Measurements from ENCODE around the gene DNAJB12. TPM values are rescaled to one million over a fixed set of nuclear protein-coding genes. Genes with fewer than 3 reads are reported as not detected.
"Not testable (repeated sequence)": the region's sequence is repeated elsewhere in the genome, so short reads cannot be mapped to it uniquely, and the experiment has no call there.

The DNAJB12 gene
- 11.5 to 19.3 TPM (median 12.0 TPM) in 3 replicates for polyA plus RNA-seq
- 14.8 TPM for polyA plus RNA-seq (2011; ENCODE audit: low read depth)
- polyA plus RNA-seq (2011; cell fraction: cytosol; rRNA removed), result 11.5 and 14.9 TPM in 2 replicates
- polyA plus RNA-seq (2011; cell fraction: nucleus; rRNA removed), result 32.1 and 39.9 TPM in 2 replicates
- 16.2 and 23.3 TPM in 2 replicates for polyA plus RNA-seq (2012; ENCODE audit: low replicate concordance)
- polyA minus RNA-seq, result 11.2 to 31.7 TPM (median 11.8 TPM) in 3 replicates
- polyA minus RNA-seq (2011; cell fraction: cytosol; rRNA and poly(A)+ RNA removed), result 12.5 TPM
- polyA minus RNA-seq (2011; cell fraction: nucleus; rRNA and poly(A)+ RNA removed), result 19.3 and 20.3 TPM in 2 replicates

DNA sequence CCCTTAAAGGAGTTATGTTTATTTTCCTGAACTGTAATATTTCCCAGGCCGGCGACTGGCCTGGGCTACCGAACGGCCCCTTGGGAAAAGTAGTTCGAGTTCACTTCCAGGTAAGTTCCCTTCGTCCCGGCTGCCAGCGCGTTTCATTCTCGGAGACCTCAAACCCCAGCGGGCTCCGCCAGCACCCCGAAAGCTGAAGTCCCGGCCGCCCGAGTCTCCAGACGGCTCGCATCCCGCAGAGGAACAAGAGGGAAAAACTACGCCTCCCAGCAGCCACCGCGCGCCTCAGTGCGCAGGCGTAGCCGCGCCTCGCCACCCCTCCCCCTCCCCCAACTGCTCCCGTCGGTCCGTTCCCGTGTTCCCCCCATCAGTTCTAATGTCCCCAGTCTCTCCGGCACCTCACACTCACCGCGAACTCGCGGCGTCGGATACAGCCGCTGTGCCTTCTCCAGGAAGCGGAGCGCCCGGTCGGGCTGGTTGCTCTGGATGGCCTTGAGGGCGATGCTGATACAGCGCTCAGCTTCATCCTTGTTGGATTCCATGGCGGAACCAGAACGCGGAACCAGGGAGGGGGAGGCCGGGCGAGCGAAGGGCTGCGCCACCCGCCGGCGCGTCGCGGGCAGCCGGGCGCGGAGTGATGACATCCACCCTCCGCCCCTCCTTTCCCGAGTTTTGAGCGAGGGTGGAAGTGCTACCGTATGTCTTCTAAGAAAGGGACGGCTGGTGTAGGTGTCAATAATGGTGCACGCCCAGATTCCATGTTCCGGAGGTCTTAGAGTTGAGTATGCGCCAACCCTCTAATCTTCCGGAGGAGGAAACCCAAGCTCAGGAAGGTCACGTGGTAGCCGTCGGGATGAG lies at the start of gene DNAJB12:
Gene DNAJB12 (minus strand): TSS at position 564 of the 858 bp plus-strand sequence. CDS start 22 bp downstream, at position 542.
- peak within 1 kb of the TSS; percentile 98 for H3K27ac ChIP-seq (ENCODE audit: control insufficient read depth, insufficient read depth, low read length)
- H3K9me1 ChIP-seq (ENCODE audit: control insufficient read depth, extremely low read depth, insufficient read depth, low read length), result no peaks in the 10 kb centered on the region
- peaks cover 11% of the 10 kb centered on the region for H3K4me1 ChIP-seq (ENCODE audit: control insufficient read depth, extremely low read depth, insufficient read depth, low read length)
- H2AFZ ChIP-seq (ENCODE audit: control insufficient read depth, low read length), result peak within 1 kb of the TSS; percentile 97
- TF ChIP-seq, protein P1, sequence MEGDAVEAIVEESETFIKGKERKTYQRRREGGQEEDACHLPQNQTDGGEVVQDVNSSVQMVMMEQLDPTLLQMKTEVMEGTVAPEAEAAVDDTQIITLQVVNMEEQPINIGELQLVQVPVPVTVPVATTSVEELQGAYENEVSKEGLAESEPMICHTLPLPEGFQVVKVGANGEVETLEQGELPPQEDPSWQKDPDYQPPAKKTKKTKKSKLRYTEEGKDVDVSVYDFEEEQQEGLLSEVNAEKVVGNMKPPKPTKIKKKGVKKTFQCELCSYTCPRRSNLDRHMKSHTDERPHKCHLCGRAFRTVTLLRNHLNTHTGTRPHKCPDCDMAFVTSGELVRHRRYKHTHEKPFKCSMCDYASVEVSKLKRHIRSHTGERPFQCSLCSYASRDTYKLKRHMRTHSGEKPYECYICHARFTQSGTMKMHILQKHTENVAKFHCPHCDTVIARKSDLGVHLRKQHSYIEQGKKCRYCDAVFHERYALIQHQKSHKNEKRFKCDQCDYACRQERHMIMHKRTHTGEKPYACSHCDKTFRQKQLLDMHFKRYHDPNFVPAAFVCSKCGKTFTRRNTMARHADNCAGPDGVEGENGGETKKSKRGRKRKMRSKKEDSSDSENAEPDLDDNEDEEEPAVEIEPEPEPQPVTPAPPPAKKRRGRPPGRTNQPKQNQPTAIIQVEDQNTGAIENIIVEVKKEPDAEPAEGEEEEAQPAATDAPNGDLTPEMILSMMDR (optimal IDR thresholded peaks at IDR 0.05 in 1 of 3, IDR thresholded peaks at IDR 0.05 in 1 of 3, conservative IDR thresholded peaks at IDR 0.05 in 1 of 3; ENCODE audit: extremely low read depth in 1 of 3, insufficient read depth in 2 of 3, low read length in 3 of 3), result no peak
- TF ChIP-seq EZH2 (IDR thresholded peaks at IDR 0.05; ENCODE audit: low read length), result no peak
- no peaks in the 10 kb centered on the region for H4K20me1 ChIP-seq (ENCODE audit: control insufficient read depth, extremely low read depth, insufficient read depth, low read length)
- peak within 1 kb of the TSS; percentile 52 to 92 (median 90) for H3K4me3 ChIP-seq (ENCODE audit: control insufficient read depth in 2 of 3, extremely low read depth in 1 of 3, insufficient read depth in 2 of 3, low read depth in 1 of 3, low read length in 3 of 3)
- dilution Hi-C loops (cut with MboI; ENCODE audit: extremely low pct_ligation_motif_present, low sequenced_read_pairs), result no loop called here
- H3K79me2 ChIP-seq (ENCODE audit: control insufficient read depth, insufficient read depth, low read length), result peaks cover 37% of the 10 kb centered on the region
- DNase-seq (ENCODE audit: low read depth, low spot score) (peak; percentile 92), FAIRE-seq (peak; percentile 67)
- peak within 1 kb of the TSS; percentile 99 for H3K9ac ChIP-seq (ENCODE audit: control insufficient read depth, extremely low read depth, insufficient read depth, low read length)
- no peaks in the 10 kb centered on the region for H3K27me3 ChIP-seq (ENCODE audit: control insufficient read depth, extremely low read depth, insufficient read depth, low read length)
- no peaks in the 10 kb centered on the region for H3K9me3 ChIP-seq (ENCODE audit: control insufficient read depth, low read depth, low read length)
- peaks cover 4 to 7% of the 10 kb centered on the region in 2 experiments for H3K36me3 ChIP-seq (ENCODE audit: control insufficient read depth in 2 of 2, extremely low read depth in 1 of 2, insufficient read depth in 2 of 2, low read length in 2 of 2)
- H3K4me2 ChIP-seq (ENCODE audit: control insufficient read depth, extremely low read depth, insufficient read depth, low read depth, low read length), result peak within 1 kb of the TSS; percentile 96

DNA sequence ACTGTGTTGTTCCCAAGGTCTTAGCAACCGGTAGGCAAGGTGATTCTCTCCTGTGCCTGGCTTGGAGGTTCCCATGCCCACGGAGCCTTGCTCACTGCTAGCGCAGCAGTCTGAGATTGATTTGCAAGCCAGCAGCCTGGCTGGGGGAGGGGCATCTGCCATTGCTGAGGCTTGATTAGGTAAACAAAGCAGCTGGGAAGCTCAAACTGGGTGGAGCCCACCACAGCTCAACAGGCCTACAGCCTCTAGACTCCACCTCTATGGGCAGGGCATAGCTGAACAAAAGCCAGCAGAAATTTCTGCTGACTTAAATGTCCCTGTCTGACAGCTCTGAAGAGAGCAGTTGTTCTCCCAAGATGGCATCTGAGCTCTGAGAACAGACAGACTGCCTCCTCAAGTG lies 40.9 kb upstream of the DNAJB12 start:
- H4K20me1 ChIP-seq (ENCODE audit: control insufficient read depth, extremely low read depth, insufficient read depth, low read length); H3K9me3 ChIP-seq (ENCODE audit: control insufficient read depth, low read depth, low read length); dilution Hi-C loops (cut with MboI; ENCODE audit: extremely low pct_ligation_motif_present, low sequenced_read_pairs); H3K27ac ChIP-seq (ENCODE audit: control insufficient read depth, insufficient read depth, low read length); H3K4me2 ChIP-seq (ENCODE audit: control insufficient read depth, extremely low read depth, insufficient read depth, low read depth, low read length); H3K9me1 ChIP-seq (ENCODE audit: control insufficient read depth, extremely low read depth, insufficient read depth, low read length); H3K9ac ChIP-seq (ENCODE audit: control insufficient read depth, extremely low read depth, insufficient read depth, low read length); H3K79me2 ChIP-seq (ENCODE audit: control insufficient read depth, insufficient read depth, low read length); H3K27me3 ChIP-seq (ENCODE audit: control insufficient read depth, extremely low read depth, insufficient read depth, low read length); H3K4me3 ChIP-seq (ENCODE audit: control insufficient read depth in 2 of 3, extremely low read depth in 1 of 3, insufficient read depth in 2 of 3, low read depth in 1 of 3, low read length in 3 of 3); H2AFZ ChIP-seq (ENCODE audit: control insufficient read depth, low read length); H3K4me1 ChIP-seq (ENCODE audit: control insufficient read depth, extremely low read depth, insufficient read depth, low read length); DNase-seq (ENCODE audit: low read depth, low spot score); H3K36me3 ChIP-seq (ENCODE audit: control insufficient read depth in 2 of 2, extremely low read depth in 1 of 2, insufficient read depth in 2 of 2, low read length in 2 of 2); FAIRE-seq: not testable (repeated sequence)

Measured in keratinocyte (primary cell).